ENCODE measurements around the gene SNX9. TPM values are rescaled to one million over a fixed set of nuclear protein-coding genes. Genes with fewer than 3 reads are reported as not detected.
"Not testable (repeated sequence)": the region's sequence is repeated elsewhere in the genome, so short reads cannot be mapped to it uniquely, and the experiment has no call there.

SNX9 gene
- total RNA-seq, 1 experiment from 2014 or later, result 31.3 TPM

GRCh38 chr6:157898640-157899039 lies 75.6 kb downstream of the SNX9 start:
- Histone ChIP-seq H3K56ac (ENCODE audit: insufficient read length, low read depth, low read length) (no peak overlapping the region), H2BK12ac (ENCODE audit: insufficient read length, low read depth, low read length) (no peak overlapping the region), H2AFZ (ENCODE audit: low read length) (no peak overlapping the region), H3K4ac (ENCODE audit: low read depth, low read length) (no peak overlapping the region), H3K23ac (ENCODE audit: insufficient read length, low read depth, low read length) (no peak overlapping the region), H4K91ac (ENCODE audit: insufficient read length, low read depth, low read length) (no peak overlapping the region), H2AK5ac (ENCODE audit: insufficient read length, low read length) (no peak overlapping the region), H2BK5ac (ENCODE audit: insufficient read length, low read length) (no peak overlapping the region), H4K5ac (ENCODE audit: insufficient read length, low read depth, low read length) (no peak overlapping the region), H4K8ac (replicated peaks; ENCODE audit: insufficient read length, low read depth, low read length) (no peak overlapping the region), H3K27ac (ENCODE audit: insufficient read length, low read depth, low read length) (no peak overlapping the region), H3K14ac (ENCODE audit: insufficient read depth, low read length) (no peak overlapping the region), H3K18ac (ENCODE audit: insufficient read length, low read depth, low read length) (no peak overlapping the region), H3K79me1 (ENCODE audit: insufficient read depth, low read depth, low read length, poor library complexity, severe bottlenecking) (no peaks in the 10 kb centered on the region), H3K23me2 (ENCODE audit: insufficient read length, low read depth, low read length, poor library complexity, severe bottlenecking) (no peaks in the 10 kb centered on the region), H2BK15ac (ENCODE audit: low read depth, low read length) (no peak overlapping the region), H3K79me2 (ENCODE audit: insufficient read depth, low read length) (no peaks in the 10 kb centered on the region), H3K9ac (ENCODE audit: extremely low read depth, insufficient read length, low read length) (no peak overlapping the region), H3K4me1 (ENCODE audit: insufficient read depth, low read length) (no peaks in the 10 kb centered on the region), H3K9me3 (ENCODE audit: control insufficient read depth, low read depth, low read length) (no peaks in the 10 kb centered on the region), H3K4me2 (ENCODE audit: insufficient read depth, insufficient read length, low read length) (no peak overlapping the region), H2BK20ac (ENCODE audit: low read depth, low read length, poor library complexity, severe bottlenecking) (no peak overlapping the region), H3T11ph (ENCODE audit: low read length) (no peak overlapping the region), H2BK120ac (ENCODE audit: low read depth, low read length, poor library complexity, severe bottlenecking) (no peak overlapping the region), H4K20me1 (ENCODE audit: control insufficient read depth, insufficient read depth, insufficient read length) (no peaks in the 10 kb centered on the region), H3K27me3 (ENCODE audit: insufficient read depth, low read length) (no peaks in the 10 kb centered on the region)
- no peaks in the 10 kb centered on the region; the same call in 1 of the 2 replicates for H3K27me3 Mint-ChIP-seq (ENCODE audit: low read depth)
- H3K4me1 Mint-ChIP-seq, result peaks cover 5 to 21% of the 10 kb centered on the region in 2 experiments
- H3K9me3 Mint-ChIP-seq, result no peaks in the 10 kb centered on the region
- no peak for TF ChIP-seq CTCF (conservative IDR thresholded peaks at IDR 0.05)
- peak overlapping the region; percentile 39 to 47 (median 40); a peak in 5 of 7 replicates for H3K27ac Mint-ChIP-seq
- H3K4me3 Mint-ChIP-seq, result no peak overlapping the region
- no CpG with 5 or more reads among the region's 3 CpGs for WGBS (ENCODE audit: extremely low coverage, insufficient read length, low lambda C conversion rate)
- no peak for DNase-seq
- peaks cover 15 to 42% (median 22%) of the 10 kb centered on the region in 3 experiments for H3K36me3 Mint-ChIP-seq (ENCODE audit: insufficient read depth in 1 of 3, low read depth in 3 of 3)

- H2BK15ac ChIP-seq (ENCODE audit: low read depth, low read length); H3K27me3 Mint-ChIP-seq (ENCODE audit: low read depth); H3K23me2 ChIP-seq (ENCODE audit: insufficient read length, low read depth, low read length, poor library complexity, severe bottlenecking); H4K8ac ChIP-seq (replicated peaks; ENCODE audit: insufficient read length, low read depth, low read length); H4K20me1 ChIP-seq (ENCODE audit: control insufficient read depth, insufficient read depth, insufficient read length); H3K79me2 ChIP-seq (ENCODE audit: insufficient read depth, low read length); H2AFZ ChIP-seq (ENCODE audit: low read length); H3K9ac ChIP-seq (ENCODE audit: extremely low read depth, insufficient read length, low read length); H3K9me3 Mint-ChIP-seq; H2BK5ac ChIP-seq (ENCODE audit: insufficient read length, low read length); H4K91ac ChIP-seq (ENCODE audit: insufficient read length, low read depth, low read length); H3K18ac ChIP-seq (ENCODE audit: insufficient read length, low read depth, low read length); H3K27me3 ChIP-seq (ENCODE audit: insufficient read depth, low read length); H3K27ac ChIP-seq (ENCODE audit: insufficient read length, low read depth, low read length); DNase-seq; H3K14ac ChIP-seq (ENCODE audit: insufficient read depth, low read length); H2BK20ac ChIP-seq (ENCODE audit: low read depth, low read length, poor library complexity, severe bottlenecking); H3K56ac ChIP-seq (ENCODE audit: insufficient read length, low read depth, low read length); H3K4me2 ChIP-seq (ENCODE audit: insufficient read depth, insufficient read length, low read length); H3K4me3 Mint-ChIP-seq; H4K5ac ChIP-seq (ENCODE audit: insufficient read length, low read depth, low read length); H3K9me3 ChIP-seq (ENCODE audit: control insufficient read depth, low read depth, low read length); H3T11ph ChIP-seq (ENCODE audit: low read length); H3K4ac ChIP-seq (ENCODE audit: low read depth, low read length); H3K23ac ChIP-seq (ENCODE audit: insufficient read length, low read depth, low read length); H3K79me1 ChIP-seq (ENCODE audit: insufficient read depth, low read depth, low read length, poor library complexity, severe bottlenecking); H2BK120ac ChIP-seq (ENCODE audit: low read depth, low read length, poor library complexity, severe bottlenecking); H3K4me1 ChIP-seq (ENCODE audit: insufficient read depth, low read length); H2AK5ac ChIP-seq (ENCODE audit: insufficient read length, low read length); H2BK12ac ChIP-seq (ENCODE audit: insufficient read length, low read depth, low read length): not testable (repeated sequence)
- Mint-ChIP-seq H3K4me1 (peaks cover 7 to 24% of the 10 kb centered on the region in 2 experiments), H3K27ac (peak overlapping the region in 2 of 3 experiments; percentile 36 to 68; a peak in 3 of 7 replicates), H3K36me3 (ENCODE audit: insufficient read depth in 1 of 3, low read depth in 3 of 3) (peaks cover 15 to 43% (median 22%) of the 10 kb centered on the region in 3 experiments)
- WGBS (ENCODE audit: extremely low coverage, insufficient read length, low lambda C conversion rate), result no CpG with 5 or more reads among the region's 11 CpGs
Measured at GRCh38 chr6:157900262-157900661, 77.2 kb downstream of the SNX9 start.

All from H9 (cell line).